Measurements from ENCODE around the gene SAPCD2.

DNA sequence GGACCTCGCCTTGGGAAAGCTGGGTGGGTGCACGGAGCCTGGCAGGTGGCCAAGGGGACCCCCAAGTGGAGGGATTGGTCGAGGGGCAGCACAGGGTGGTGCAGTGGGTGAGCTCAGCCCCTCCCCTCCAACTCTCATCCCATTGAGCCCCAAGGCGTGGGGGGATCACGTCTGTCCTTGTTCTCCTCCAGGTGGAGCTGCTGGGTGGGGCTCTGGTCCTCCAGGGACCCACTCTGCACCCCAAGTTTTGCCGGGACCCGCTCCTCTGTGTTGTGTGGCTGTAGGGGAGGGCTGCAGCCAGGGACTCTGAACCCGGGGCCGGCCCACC is 34.9 kb downstream of the SAPCD2 start:
- TF ChIP-seq POLR2A (IDR thresholded peaks at IDR 0.05; ENCODE audit: low read depth, low read length) (no peak), POLR2AphosphoS5 (IDR thresholded peaks at IDR 0.05; ENCODE audit: low read depth, low read length) (no peak), TAF1 (IDR thresholded peaks at IDR 0.05; ENCODE audit: borderline replicate concordance, low read depth, low read length) (no peak)

Data from GM12892 (cell line).